Measurements from ENCODE around the gene PDK1.

GRCh38 chr2:172612051-172612450, 56.2 kb downstream of the PDK1 start:
- TF ChIP-seq JUN (IDR thresholded peaks at IDR 0.05) (no peak), MAFK (IDR thresholded peaks at IDR 0.05; ENCODE audit: partially characterized antibody) (no peak), CTCF (IDR thresholded peaks at IDR 0.05) (no peak), EP300 (IDR thresholded peaks at IDR 0.05) (no peak), GATA3 (IDR thresholded peaks at IDR 0.05; ENCODE audit: borderline replicate concordance) (no peak), ZNF302 (CRISPR knock-in tag; IDR thresholded peaks at IDR 0.05) (no peak), RFX5 (IDR thresholded peaks at IDR 0.05) (no peak), KDM1A (IDR thresholded peaks at IDR 0.05; ENCODE audit: low read depth) (no peak), REST (IDR thresholded peaks at IDR 0.05) (no peak)

Data from A549 (cell line).